AG20443 (cell line): Measurements from ENCODE around the gene ZBTB4.
A peak's percentile ranks its signal among the peaks of the same experiment; 100 is the strongest.
"Not testable (repeated sequence)": the region's sequence is repeated elsewhere in the genome, so short reads cannot be mapped to it uniquely, and the experiment has no call there.

Source experiments
- DNase-seq: peaks from one replicate; pipeline ENCODE4 v3.0.0; 2012; ENCODE audit warnings: low spot score, mixed read lengths

Gene ZBTB4

GRCh38 chr17:7495906-7496434 is 16.5 kb upstream of the ZBTB4 start:
- DNase-seq: no peak

GRCh38 chr17:7493941-7494340 is 14.5 kb upstream of the ZBTB4 start:
- no peak for DNase-seq

GRCh38 chr17:7491583-7491982 is 12.2 kb upstream of the ZBTB4 start:
- DNase-seq: no peak

- DNase-seq: no peak
Measured at GRCh38 chr17:7490144-7490543, 10.7 kb upstream of the ZBTB4 start.

GRCh38 chr17:7486181-7486580 is 6.8 kb upstream of the ZBTB4 start:
- no peak for DNase-seq

GRCh38 chr17:7484919-7485377 is 5.5 kb upstream of the ZBTB4 start:
- DNase-seq: no peak

GRCh38 chr17:7484067-7484918 is 4.9 kb upstream of the ZBTB4 start, which contains the start of gene POLR2A:
Gene POLR2A (plus strand): TSS chr17:7484366.
- DNase-seq: peak; percentile 100

GRCh38 chr17:7483255-7484066 is 4.0 kb upstream of the ZBTB4 start:
- DNase-seq: peak; percentile 83

GRCh38 chr17:7482742-7483088 is 3.3 kb upstream of the ZBTB4 start:
- DNase-seq: not testable (repeated sequence)

- not testable (repeated sequence) for DNase-seq
Measured at GRCh38 chr17:7481842-7482741, 2.7 kb upstream of the ZBTB4 start.

- DNase-seq: not testable (repeated sequence)
Measured at GRCh38 chr17:7481275-7481674, 1.8 kb upstream of the ZBTB4 start, which contains the start of gene SLC35G6. Gene SLC35G6 (plus strand): TSS chr17:7481446. CDS start chr17:7481517, 71 bp downstream.

- no peak for DNase-seq
Measured at GRCh38 chr17:7480089-7480384, 606 bp upstream of the ZBTB4 start.

- DNase-seq: peak; percentile 62
Measured at GRCh38 chr17:7478276-7479212, 887 bp downstream of the ZBTB4 start.

- DNase-seq: peak; percentile 87
Measured at GRCh38 chr17:7477392-7478275, 1.8 kb downstream of the ZBTB4 start.

- no peak for DNase-seq
Measured at GRCh38 chr17:7476951-7477350, 2.5 kb downstream of the ZBTB4 start.

GRCh38 chr17:7476494-7476893 is 2.9 kb downstream of the ZBTB4 start:
- DNase-seq: no peak

GRCh38 chr17:7475764-7476422 is 3.5 kb downstream of the ZBTB4 start:
- peak; percentile 82 for DNase-seq

- not testable (repeated sequence) for DNase-seq
Measured at GRCh38 chr17:7474767-7475166, 4.7 kb downstream of the ZBTB4 start.

- no peak for DNase-seq
Measured at GRCh38 chr17:7471729-7472128, 7.7 kb downstream of the ZBTB4 start.
